Rectal smooth muscle tissue (tissue), 1 donor: Measurements from ENCODE around the gene TGFBR2.

Experiments used
- H3K27ac ChIP-seq: one replicate; pipeline ENCODE4 v1.7.0; 2013; ENCODE audit warnings: low read depth, low read length, inconsistent platforms
- H3K27me3 ChIP-seq: one replicate; pipeline ENCODE4 v1.7.0; 2013; ENCODE audit warnings: low read length; ENCODE audit not compliant: control insufficient read depth, insufficient read depth
- H3K36me3 ChIP-seq: one replicate; pipeline ENCODE4 v1.7.0; 2013; ENCODE audit warnings: low read length; ENCODE audit not compliant: control insufficient read depth, insufficient read depth
- H3K4me1 ChIP-seq: one replicate; pipeline ENCODE4 v1.7.0; 2013; ENCODE audit warnings: low read length; ENCODE audit not compliant: control insufficient read depth, insufficient read depth
- H3K4me3 ChIP-seq: one replicate; pipeline ENCODE4 v1.7.0; 2013; ENCODE audit warnings: low read length
- H3K9ac ChIP-seq: one replicate; pipeline ENCODE4 v1.7.0; 2013; ENCODE audit warnings: low read length

TGFBR2 gene

DNA sequence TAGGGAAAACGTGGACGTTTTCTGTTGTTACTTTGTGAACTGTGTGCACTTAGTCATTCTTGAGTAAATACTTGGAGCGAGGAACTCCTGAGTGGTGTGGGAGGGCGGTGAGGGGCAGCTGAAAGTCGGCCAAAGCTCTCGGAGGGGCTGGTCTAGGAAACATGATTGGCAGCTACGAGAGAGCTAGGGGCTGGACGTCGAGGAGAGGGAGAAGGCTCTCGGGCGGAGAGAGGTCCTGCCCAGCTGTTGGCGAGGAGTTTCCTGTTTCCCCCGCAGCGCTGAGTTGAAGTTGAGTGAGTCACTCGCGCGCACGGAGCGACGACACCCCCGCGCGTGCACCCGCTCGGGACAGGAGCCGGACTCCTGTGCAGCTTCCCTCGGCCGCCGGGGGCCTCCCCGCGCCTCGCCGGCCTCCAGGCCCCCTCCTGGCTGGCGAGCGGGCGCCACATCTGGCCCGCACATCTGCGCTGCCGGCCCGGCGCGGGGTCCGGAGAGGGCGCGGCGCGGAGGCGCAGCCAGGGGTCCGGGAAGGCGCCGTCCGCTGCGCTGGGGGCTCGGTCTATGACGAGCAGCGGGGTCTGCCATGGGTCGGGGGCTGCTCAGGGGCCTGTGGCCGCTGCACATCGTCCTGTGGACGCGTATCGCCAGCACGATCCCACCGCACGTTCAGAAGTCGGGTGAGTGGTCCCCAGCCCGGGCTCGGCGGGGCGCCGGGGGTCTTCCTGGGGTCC is at the start of gene TGFBR2:
Gene TGFBR2, plus strand, starts transcription at position 301 of the 731 bp plus-strand sequence. Its CDS starts 283 bp downstream, at position 584.
- peak within 1 kb of the TSS; percentile 99 for H3K4me3 ChIP-seq
- H3K27me3 ChIP-seq, result no peaks in the 10 kb centered on the region
- H3K27ac ChIP-seq, result peak within 1 kb of the TSS; percentile 97
- H3K36me3 ChIP-seq, result no peaks in the 10 kb centered on the region
- H3K4me1 ChIP-seq, result peaks cover 24% of the 10 kb centered on the region
- peak within 1 kb of the TSS; percentile 92 for H3K9ac ChIP-seq

GRCh38 chr3:30557746-30558303 is 48.6 kb upstream of the TGFBR2 start:
- Histone ChIP-seq H3K4me1 (no peaks in the 10 kb centered on the region), H3K36me3 (no peaks in the 10 kb centered on the region), H3K27me3 (no peaks in the 10 kb centered on the region), H3K27ac (no peak overlapping the region), H3K9ac (no peak overlapping the region), H3K4me3 (no peak overlapping the region)

DNA sequence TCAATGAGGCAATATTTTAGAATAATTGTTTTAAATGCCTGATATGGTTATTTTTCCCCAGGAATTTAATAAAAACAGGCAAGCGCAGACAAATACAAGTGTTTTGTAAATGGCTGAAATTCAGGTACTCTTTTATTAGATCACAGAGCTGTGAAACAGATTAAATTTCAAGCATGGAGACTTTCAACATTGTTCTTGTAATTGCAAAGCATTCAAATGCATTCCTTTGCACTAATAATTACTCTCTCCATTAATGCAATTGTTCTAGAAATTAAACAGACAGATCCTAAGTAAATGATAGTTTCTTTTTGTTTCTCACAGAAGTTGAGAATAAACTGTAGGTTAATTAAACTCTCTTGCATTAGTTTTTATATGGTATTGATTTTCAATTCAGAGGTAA is 42.4 kb upstream of the TGFBR2 start:
- Histone ChIP-seq H3K4me1 (no peaks in the 10 kb centered on the region), H3K27ac (no peak overlapping the region), H3K9ac (no peak overlapping the region), H3K27me3 (no peaks in the 10 kb centered on the region), H3K36me3 (no peaks in the 10 kb centered on the region), H3K4me3 (no peak overlapping the region)

DNA sequence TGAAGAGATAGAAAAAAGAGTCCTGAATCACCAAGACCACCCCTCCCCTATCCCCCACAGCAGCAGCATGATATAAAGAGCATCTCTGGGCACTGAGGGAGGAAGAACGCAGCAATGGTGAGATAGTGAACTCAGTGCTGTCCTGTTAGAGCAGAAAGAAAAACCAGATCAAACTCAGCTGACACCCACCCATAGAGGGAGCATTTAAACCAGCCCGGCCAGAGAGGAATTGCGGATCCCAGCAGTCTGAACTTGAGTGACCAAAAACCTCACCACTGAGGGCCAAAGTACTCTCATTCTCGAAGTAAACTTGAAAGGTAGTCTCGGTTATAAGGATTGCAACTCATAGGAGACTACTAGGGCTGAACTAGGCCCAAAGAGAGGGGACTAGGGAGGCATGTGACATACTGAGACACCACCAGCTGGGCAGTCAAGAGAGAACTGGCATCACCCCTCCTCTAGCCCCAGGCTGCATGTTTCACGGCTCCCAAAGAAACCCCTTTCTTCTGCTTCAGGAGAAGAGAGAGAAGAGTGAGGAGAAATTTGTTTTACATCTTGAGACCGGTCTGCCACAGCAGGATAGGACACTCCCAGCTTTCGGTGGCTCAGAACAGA is 39.2 kb upstream of the TGFBR2 start:
- H3K4me3 ChIP-seq, result no peak overlapping the region
- no peaks in the 10 kb centered on the region for H3K27me3 ChIP-seq
- H3K4me1 ChIP-seq, result no peaks in the 10 kb centered on the region
- no peak overlapping the region for H3K27ac ChIP-seq
- no peaks in the 10 kb centered on the region for H3K36me3 ChIP-seq
- H3K9ac ChIP-seq, result no peak overlapping the region

DNA sequence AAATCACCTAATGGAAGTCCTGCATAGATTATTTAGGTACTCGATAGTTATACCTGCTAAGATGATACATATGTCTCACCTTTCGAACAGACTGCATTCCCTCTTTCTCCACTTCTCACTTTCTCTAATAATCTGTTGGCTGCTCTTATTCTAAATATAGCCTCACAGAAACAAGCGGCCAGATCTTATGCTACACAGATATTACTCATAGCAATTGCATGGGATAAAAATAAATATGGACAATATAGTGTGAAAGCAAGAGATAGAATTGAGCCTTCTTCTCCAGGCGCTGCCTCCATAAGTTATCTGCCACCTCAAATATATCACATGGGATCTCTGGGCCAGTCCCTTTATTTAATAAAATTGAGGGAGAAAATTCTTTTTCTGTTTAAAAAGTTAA is 29.5 kb upstream of the TGFBR2 start:
- H3K27ac ChIP-seq, result no peak overlapping the region
- H3K9ac ChIP-seq, result no peak overlapping the region
- H3K27me3 ChIP-seq, result no peaks in the 10 kb centered on the region
- H3K4me3 ChIP-seq, result no peak overlapping the region
- H3K36me3 ChIP-seq, result no peaks in the 10 kb centered on the region
- H3K4me1 ChIP-seq, result peaks cover 2% of the 10 kb centered on the region

- peaks cover 2% of the 10 kb centered on the region for H3K4me1 ChIP-seq
- H3K27ac ChIP-seq, result no peak overlapping the region
- no peak overlapping the region for H3K9ac ChIP-seq
These were observed 28.6 kb upstream of the TGFBR2 start for GRCh38 chr3:30577788-30578187.

DNA sequence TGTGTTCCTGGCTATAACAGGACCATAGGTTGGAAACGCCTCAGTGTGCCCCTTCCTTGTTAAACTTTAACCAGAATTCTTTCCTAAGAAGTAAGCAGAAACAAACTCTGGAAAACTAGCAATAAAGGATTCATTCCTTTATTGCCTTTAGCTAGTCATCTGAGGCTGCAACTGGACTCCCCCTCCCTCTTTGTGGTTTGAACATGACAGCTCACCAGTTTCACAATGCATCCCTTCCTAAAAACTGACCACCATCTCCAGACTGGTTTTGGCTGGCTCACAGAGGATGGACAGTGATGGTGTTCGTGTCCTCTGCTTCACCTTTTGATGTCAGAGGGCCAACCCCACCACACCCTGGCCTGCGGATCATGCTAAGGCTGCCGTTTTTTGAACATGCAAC is 27.9 kb upstream of the TGFBR2 start:
- H3K27me3 ChIP-seq, result no peaks in the 10 kb centered on the region
- H3K4me1 ChIP-seq, result peaks cover 2% of the 10 kb centered on the region
- H3K36me3 ChIP-seq, result no peaks in the 10 kb centered on the region
- no peak overlapping the region for H3K27ac ChIP-seq
- no peak overlapping the region for H3K9ac ChIP-seq
- no peak overlapping the region for H3K4me3 ChIP-seq

More at GRCh38 chr3:30577788-30578187, 28.6 kb upstream of the TGFBR2 start:
- Histone ChIP-seq H3K27me3 (no peaks in the 10 kb centered on the region), H3K36me3 (no peaks in the 10 kb centered on the region), H3K4me3 (no peak overlapping the region)

DNA sequence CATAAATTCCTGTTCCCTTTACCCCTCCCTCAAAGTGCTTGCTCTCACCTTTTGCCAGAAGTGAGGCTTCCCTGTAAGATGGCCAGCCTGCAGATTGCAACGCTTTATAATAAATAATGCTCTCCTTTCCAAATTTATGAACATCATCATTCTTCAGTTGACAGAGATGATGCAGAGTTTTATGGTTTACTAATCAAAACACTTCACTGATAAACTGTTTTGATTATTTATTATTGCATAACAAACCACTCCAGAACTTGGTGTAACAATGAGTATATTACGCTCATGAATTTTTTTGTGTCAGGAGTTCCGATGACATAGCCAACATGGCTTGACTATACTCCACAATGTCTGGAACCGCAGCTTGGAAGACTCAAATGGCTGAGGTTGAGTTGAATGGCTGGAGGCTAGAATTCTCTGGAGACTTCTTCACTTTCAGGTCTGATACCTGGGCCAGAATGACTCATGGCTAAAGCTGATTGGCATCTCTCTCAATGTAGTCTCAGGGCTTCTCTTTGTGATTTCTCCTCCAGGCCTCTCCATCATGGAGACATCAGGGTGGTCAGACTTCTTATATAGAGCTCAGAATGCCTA is 27.3 kb upstream of the TGFBR2 start:
- Histone ChIP-seq H3K27ac (no peak overlapping the region), H3K4me3 (no peak overlapping the region), H3K4me1 (peaks cover 2% of the 10 kb centered on the region), H3K9ac (no peak overlapping the region), H3K27me3 (no peaks in the 10 kb centered on the region), H3K36me3 (no peaks in the 10 kb centered on the region)

GRCh38 chr3:30581067-30581585 is 25.3 kb upstream of the TGFBR2 start:
- H3K4me1 ChIP-seq, result peaks cover 2% of the 10 kb centered on the region
- H3K27ac ChIP-seq, result no peak overlapping the region
- H3K27me3 ChIP-seq, result no peaks in the 10 kb centered on the region

DNA sequence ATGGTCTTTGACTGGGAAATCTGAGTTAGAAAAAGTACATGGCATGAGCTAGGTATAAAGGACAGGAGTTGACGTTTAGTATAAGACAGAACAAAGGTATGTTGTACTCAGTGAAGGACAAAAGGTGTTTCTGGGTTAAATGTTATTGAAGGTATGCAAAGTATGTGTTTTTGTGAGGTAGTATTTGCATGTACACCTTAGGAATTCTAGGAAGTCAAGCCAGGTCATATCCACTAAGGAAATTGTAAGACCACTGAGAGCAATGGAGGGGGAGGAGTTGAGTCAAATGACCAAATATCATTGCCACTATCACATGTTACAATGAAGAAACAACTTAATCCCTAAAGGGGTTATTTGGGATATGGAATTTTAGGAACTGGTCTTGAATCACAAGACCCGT is 24.4 kb upstream of the TGFBR2 start:
- H3K36me3 ChIP-seq, result no peaks in the 10 kb centered on the region
- no peak overlapping the region for H3K4me3 ChIP-seq
- H3K9ac ChIP-seq, result no peak overlapping the region
- H3K4me1 ChIP-seq, result no peaks in the 10 kb centered on the region
- no peaks in the 10 kb centered on the region for H3K27me3 ChIP-seq
- no peak overlapping the region for H3K27ac ChIP-seq

More at GRCh38 chr3:30581067-30581585, 25.3 kb upstream of the TGFBR2 start:
- no peak overlapping the region for H3K9ac ChIP-seq
- H3K36me3 ChIP-seq, result no peaks in the 10 kb centered on the region
- no peak overlapping the region for H3K4me3 ChIP-seq

- H3K4me1 ChIP-seq, result no peaks in the 10 kb centered on the region
- no peaks in the 10 kb centered on the region for H3K36me3 ChIP-seq
- no peaks in the 10 kb centered on the region for H3K27me3 ChIP-seq
- H3K9ac ChIP-seq, result no peak overlapping the region
- no peak overlapping the region for H3K4me3 ChIP-seq
- H3K27ac ChIP-seq, result no peak overlapping the region
These were observed 22.4 kb upstream of the TGFBR2 start for GRCh38 chr3:30583973-30584372.

- Histone ChIP-seq H3K9ac (no peak overlapping the region), H3K4me3 (no peak overlapping the region), H3K27ac (no peak overlapping the region), H3K4me1 (no peaks in the 10 kb centered on the region), H3K36me3 (no peaks in the 10 kb centered on the region), H3K27me3 (no peaks in the 10 kb centered on the region)
These were observed 20.7 kb upstream of the TGFBR2 start for GRCh38 chr3:30585654-30586053.
